RWPE2 (cell line): ENCODE results near the gene NLK.
"Not testable (repeated sequence)": the region's sequence is repeated elsewhere in the genome, so short reads cannot be mapped to it uniquely, and the experiment has no call there.

ENCODE experiments used
- ATAC-seq: fragments of 200-7000 bp; cut with Tn5 transposase; 3 replicates; pipeline ENCODE4 v1.9.1; 2021; ENCODE audit warnings: low read depth
- DNase-seq: peaks from one replicate; pipeline ENCODE4 v3.0.0-alpha.2; 2020; ENCODE audit warnings: low spot score
- H3K27ac ChIP-seq: fragments of 450-650 bp; 2 replicates; pipeline ENCODE4 v1.5.1; 2017; ENCODE audit warnings: mild to moderate bottlenecking; ENCODE audit not compliant: poor library complexity, severe bottlenecking
- H3K27me3 ChIP-seq: fragments of 250-450 bp; sonication (Bioruptor Pico); 2 replicates; pipeline ENCODE4 v1.5.1; 2021; ENCODE audit warnings: mild to moderate bottlenecking, moderate library complexity; ENCODE audit not compliant: insufficient read depth, poor library complexity, severe bottlenecking
- H3K36me3 ChIP-seq: fragments of 250-450 bp; sonication (Bioruptor Pico); 2 replicates; pipeline ENCODE4 v1.5.1; 2020; ENCODE audit warnings: low read depth, mild to moderate bottlenecking, moderate library complexity
- H3K4me1 ChIP-seq: fragments of 250-450 bp; sonication (Bioruptor Pico); 2 replicates; pipeline ENCODE4 v1.5.1; 2021; ENCODE audit warnings: mild to moderate bottlenecking, moderate library complexity; ENCODE audit not compliant: insufficient read depth, poor library complexity, severe bottlenecking
- H3K4me3 ChIP-seq: fragments of 250-450 bp; sonication (Bioruptor Pico); 2 replicates; pipeline ENCODE4 v1.5.1; 2021; ENCODE audit warnings: mild to moderate bottlenecking, moderate library complexity; ENCODE audit not compliant: severe bottlenecking
- H3K9me3 ChIP-seq: fragments of 250-450 bp; sonication (Bioruptor Pico); 2 replicates; pipeline ENCODE4 v1.5.1; 2021; ENCODE audit warnings: mild to moderate bottlenecking, moderate library complexity; ENCODE audit not compliant: severe bottlenecking
- TF ChIP-seq, protein P1 (sequence below): fragments of 450-650 bp; IDR thresholded peaks from one replicate; pipeline ENCODE4 v1.5.1; 2017; ENCODE audit warnings: mild to moderate bottlenecking, moderate library complexity; ENCODE audit not compliant: poor library complexity, severe bottlenecking

Gene NLK

GRCh38 chr17:28071179-28071578, 28.7 kb downstream of the NLK start:
- TF ChIP-seq, protein P1, sequence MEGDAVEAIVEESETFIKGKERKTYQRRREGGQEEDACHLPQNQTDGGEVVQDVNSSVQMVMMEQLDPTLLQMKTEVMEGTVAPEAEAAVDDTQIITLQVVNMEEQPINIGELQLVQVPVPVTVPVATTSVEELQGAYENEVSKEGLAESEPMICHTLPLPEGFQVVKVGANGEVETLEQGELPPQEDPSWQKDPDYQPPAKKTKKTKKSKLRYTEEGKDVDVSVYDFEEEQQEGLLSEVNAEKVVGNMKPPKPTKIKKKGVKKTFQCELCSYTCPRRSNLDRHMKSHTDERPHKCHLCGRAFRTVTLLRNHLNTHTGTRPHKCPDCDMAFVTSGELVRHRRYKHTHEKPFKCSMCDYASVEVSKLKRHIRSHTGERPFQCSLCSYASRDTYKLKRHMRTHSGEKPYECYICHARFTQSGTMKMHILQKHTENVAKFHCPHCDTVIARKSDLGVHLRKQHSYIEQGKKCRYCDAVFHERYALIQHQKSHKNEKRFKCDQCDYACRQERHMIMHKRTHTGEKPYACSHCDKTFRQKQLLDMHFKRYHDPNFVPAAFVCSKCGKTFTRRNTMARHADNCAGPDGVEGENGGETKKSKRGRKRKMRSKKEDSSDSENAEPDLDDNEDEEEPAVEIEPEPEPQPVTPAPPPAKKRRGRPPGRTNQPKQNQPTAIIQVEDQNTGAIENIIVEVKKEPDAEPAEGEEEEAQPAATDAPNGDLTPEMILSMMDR = no peak
- ATAC-seq = no peak
- no peak overlapping the region for H3K4me3 ChIP-seq
- peaks cover 5% of the 10 kb centered on the region for H3K9me3 ChIP-seq
- H3K36me3 ChIP-seq = peaks cover 11% of the 10 kb centered on the region; the same call in 1 of the 2 replicates
- H3K27me3 ChIP-seq = no peaks in the 10 kb centered on the region
- H3K27ac ChIP-seq = no peak overlapping the region
- no peaks in the 10 kb centered on the region for H3K4me1 ChIP-seq
- no peak for DNase-seq

GRCh38 chr17:28071891-28072606, 29.6 kb downstream of the NLK start:
- H3K27me3 ChIP-seq = no peaks in the 10 kb centered on the region
- no peak overlapping the region for H3K27ac ChIP-seq
- H3K36me3 ChIP-seq = peaks cover 11% of the 10 kb centered on the region; the same call in 1 of the 2 replicates
- no peaks in the 10 kb centered on the region for H3K4me1 ChIP-seq
- H3K4me3 ChIP-seq = no peak overlapping the region
- TF ChIP-seq, protein P1 = no peak
- ATAC-seq (no peak), DNase-seq (no peak)
- peaks cover 5% of the 10 kb centered on the region for H3K9me3 ChIP-seq

DNA sequence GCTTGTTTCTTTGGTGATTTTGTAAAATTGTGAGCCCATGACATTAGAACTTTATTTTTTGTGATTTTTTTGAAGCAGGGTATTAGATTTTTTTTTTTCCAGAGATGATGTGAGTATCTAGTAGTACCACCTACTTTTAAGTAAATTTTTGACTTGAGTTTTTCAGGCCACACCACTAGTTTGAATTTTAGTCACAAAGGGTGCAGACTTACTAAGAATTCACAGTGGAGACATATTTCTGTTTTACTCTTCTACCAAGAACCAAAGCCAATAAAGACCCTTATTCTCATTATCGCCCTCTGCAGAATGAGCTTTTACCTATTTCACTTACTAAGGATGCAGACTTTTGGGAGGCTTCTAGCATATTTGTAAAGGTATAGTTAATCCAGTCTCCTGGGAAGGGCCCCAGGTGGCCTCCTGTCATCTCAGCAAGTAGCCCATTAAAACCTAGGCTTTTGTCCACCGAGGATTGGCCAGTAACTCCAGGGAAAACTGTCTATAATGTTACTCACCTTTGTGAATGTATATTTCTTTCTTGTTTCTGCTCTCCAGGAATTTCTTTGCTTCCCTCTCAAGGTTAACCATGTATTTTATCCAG, 30.6 kb downstream of the NLK start:
- Histone ChIP-seq H3K4me1 (no peaks in the 10 kb centered on the region), H3K27ac (no peak overlapping the region), H3K36me3 (peaks cover 11% of the 10 kb centered on the region; the same call in 1 of the 2 replicates), H3K4me3 (no peak overlapping the region), H3K9me3 (peaks cover 5% of the 10 kb centered on the region), H3K27me3 (no peaks in the 10 kb centered on the region)
- TF ChIP-seq, protein P1 = no peak
- DNase-seq = no peak
- no peak for ATAC-seq

GRCh38 chr17:28074010-28074409, 31.5 kb downstream of the NLK start:
- TF ChIP-seq, protein P1 = no peak
- H3K27ac ChIP-seq = no peak overlapping the region
- peaks cover 17% of the 10 kb centered on the region for H3K36me3 ChIP-seq
- no peak for DNase-seq
- H3K9me3 ChIP-seq = peaks cover 5% of the 10 kb centered on the region
- H3K4me1 ChIP-seq = no peaks in the 10 kb centered on the region
- no peak overlapping the region for H3K4me3 ChIP-seq
- ATAC-seq = no peak
- H3K27me3 ChIP-seq = no peaks in the 10 kb centered on the region

GRCh38 chr17:28076144-28076543, 33.7 kb downstream of the NLK start:
- peaks cover under 1% of the 10 kb centered on the region for H3K9me3 ChIP-seq
- no peak overlapping the region for H3K27ac ChIP-seq
- H3K27me3 ChIP-seq = no peaks in the 10 kb centered on the region
- no peak overlapping the region for H3K4me3 ChIP-seq
- ATAC-seq (no peak), DNase-seq (no peak)
- peaks cover 15% of the 10 kb centered on the region for H3K36me3 ChIP-seq
- TF ChIP-seq, protein P1 = no peak
- no peaks in the 10 kb centered on the region for H3K4me1 ChIP-seq

GRCh38 chr17:28077140-28077539, 34.7 kb downstream of the NLK start:
- not testable (repeated sequence) for H3K27me3 ChIP-seq, H3K4me3 ChIP-seq, H3K27ac ChIP-seq, DNase-seq, ATAC-seq, H3K9me3 ChIP-seq, H3K4me1 ChIP-seq
- peaks cover 15% of the 10 kb centered on the region for H3K36me3 ChIP-seq
